WTC11 (cell line): ENCODE results near the gene SLC24A3.

ENCODE experiments used
- AFF4 ChIP-seq: sonication (generic); formaldehyde crosslinking; IDR thresholded peaks from 2 replicates; pipeline ENCODE4 v1.8.1; 2023; ENCODE audit warnings: mild to moderate bottlenecking, missing genetic modification reagents, borderline replicate concordance
- ARID4B ChIP-seq: sonication (generic); formaldehyde crosslinking; IDR thresholded peaks from 2 replicates; pipeline ENCODE4 v1.8.0; 2023; ENCODE audit warnings: missing genetic modification reagents, mild to moderate bottlenecking, borderline replicate concordance
- CREB1 ChIP-seq: sonication (generic); formaldehyde crosslinking; IDR thresholded peaks from 2 replicates; pipeline ENCODE4 v1.8.0; 2023; ENCODE audit warnings: mild to moderate bottlenecking, missing genetic modification reagents
- CTCF ChIP-seq: fragments of 200-600 bp; IDR thresholded peaks from 2 replicates; pipeline ENCODE4 v1.8.0; 2022; ENCODE audit warnings: antibody characterized with exemption
- E2F1 ChIP-seq: sonication (generic); formaldehyde crosslinking; IDR thresholded peaks from 2 replicates; pipeline ENCODE4 v1.8.0; 2022; ENCODE audit warnings: mild to moderate bottlenecking, missing genetic modification reagents
- ELF4 ChIP-seq: sonication (generic); formaldehyde crosslinking; IDR thresholded peaks from 2 replicates; pipeline ENCODE4 v1.8.1; 2022; ENCODE audit warnings: low read depth, mild to moderate bottlenecking, moderate library complexity, missing genetic modification reagents
- MAX ChIP-seq: sonication (generic); formaldehyde crosslinking; IDR thresholded peaks from 2 replicates; pipeline ENCODE4 v1.8.0; 2022; ENCODE audit warnings: mild to moderate bottlenecking, missing genetic modification reagents
- ZNF317 ChIP-seq: sonication (generic); formaldehyde crosslinking; IDR thresholded peaks from 2 replicates; pipeline ENCODE4 v1.8.1; 2023; ENCODE audit warnings: low read depth, mild to moderate bottlenecking, moderate library complexity, missing genetic modification reagents, borderline replicate concordance

- TF ChIP-seq ELF4 (CRISPR knock-in tag) (no peak), ARID4B (CRISPR knock-in tag) (no peak), AFF4 (CRISPR knock-in tag) (no peak), MAX (CRISPR knock-in tag) (no peak), CTCF (no peak), E2F1 (CRISPR knock-in tag) (no peak), CREB1 (CRISPR knock-in tag) (no peak), ZNF317 (CRISPR knock-in tag) (no peak)
Measured at GRCh38 chr20:19546648-19547047, 334.2 kb downstream of the SLC24A3 start.
